GM04503 (cell line): ENCODE results near the gene RHBDF1.
A peak's percentile ranks its signal among the peaks of the same experiment; 100 is the strongest.
"Not testable (repeated sequence)": the region's sequence is repeated elsewhere in the genome, so short reads cannot be mapped to it uniquely, and the experiment has no call there.

Experiments
- DNase-seq: peaks from one replicate; pipeline ENCODE4 v3.0.0-alpha.2; 2012; ENCODE audit warnings: low read depth

The RHBDF1 gene

DNA sequence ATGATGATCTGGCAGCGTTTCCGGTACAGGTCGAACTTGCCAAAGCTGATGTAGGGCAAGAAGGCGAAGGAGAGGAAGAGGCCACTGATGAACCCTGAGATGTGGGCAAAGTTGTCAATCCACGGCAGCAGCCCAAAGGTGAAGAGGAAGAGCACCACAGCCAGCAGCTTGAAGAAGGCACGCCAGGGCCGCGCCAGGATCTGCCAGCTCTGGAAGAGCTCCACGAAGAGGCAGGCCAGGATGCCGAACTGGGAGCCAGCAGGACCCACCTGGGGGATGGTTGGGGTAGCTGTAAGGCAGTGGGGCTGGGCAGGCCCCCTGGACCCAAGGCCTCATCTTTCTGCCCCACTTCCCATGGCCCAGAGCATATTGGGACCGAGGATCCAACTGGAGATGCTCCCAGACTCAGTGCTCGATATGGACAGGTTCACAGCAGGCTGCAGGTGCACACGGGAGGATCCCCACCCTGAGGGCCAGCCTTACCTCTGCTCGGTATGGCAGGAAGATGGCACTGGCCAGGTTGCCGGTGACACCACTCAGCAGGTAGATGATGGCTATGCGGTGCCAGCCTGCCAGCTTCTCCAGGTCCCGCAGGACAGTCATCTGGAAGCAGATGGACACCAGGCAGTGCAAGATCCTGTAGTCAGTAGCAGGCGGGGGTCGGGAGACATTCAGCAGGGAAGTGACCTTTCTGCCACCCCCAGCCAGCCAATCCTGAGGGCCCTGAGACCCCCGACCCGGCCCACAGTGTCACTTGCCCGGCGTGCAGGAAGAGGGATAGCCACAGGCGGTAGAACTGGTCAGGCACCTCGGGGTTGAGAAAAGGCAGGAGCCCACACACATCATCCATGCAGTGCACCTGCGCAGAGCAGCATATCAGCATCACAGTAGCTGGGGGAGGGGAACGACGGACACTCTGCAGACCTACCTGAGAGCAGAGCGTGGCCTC lies 13.7 kb downstream of the RHBDF1 start:
- no peak for DNase-seq

DNA sequence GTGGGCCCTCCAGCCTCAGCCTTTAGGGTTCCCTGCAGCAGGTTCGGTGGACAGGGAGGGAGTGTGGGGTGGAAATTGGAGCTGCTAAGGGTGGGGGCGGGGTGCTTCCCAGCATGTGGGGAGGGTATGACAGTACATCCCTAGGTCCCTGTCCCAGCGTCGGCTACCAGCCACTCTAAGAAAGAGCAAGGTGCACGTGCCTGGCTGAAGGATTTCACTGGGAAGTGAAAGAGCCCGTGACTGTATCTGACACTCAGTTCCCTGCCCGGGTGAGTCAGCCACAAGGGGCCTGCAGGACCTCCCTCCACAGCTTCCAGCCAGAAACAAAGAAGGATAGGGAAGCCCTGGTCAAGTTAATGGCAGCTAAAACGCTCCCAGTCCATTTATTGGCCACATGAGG lies 14.7 kb downstream of the RHBDF1 start:
- DNase-seq, result no peak

DNA sequence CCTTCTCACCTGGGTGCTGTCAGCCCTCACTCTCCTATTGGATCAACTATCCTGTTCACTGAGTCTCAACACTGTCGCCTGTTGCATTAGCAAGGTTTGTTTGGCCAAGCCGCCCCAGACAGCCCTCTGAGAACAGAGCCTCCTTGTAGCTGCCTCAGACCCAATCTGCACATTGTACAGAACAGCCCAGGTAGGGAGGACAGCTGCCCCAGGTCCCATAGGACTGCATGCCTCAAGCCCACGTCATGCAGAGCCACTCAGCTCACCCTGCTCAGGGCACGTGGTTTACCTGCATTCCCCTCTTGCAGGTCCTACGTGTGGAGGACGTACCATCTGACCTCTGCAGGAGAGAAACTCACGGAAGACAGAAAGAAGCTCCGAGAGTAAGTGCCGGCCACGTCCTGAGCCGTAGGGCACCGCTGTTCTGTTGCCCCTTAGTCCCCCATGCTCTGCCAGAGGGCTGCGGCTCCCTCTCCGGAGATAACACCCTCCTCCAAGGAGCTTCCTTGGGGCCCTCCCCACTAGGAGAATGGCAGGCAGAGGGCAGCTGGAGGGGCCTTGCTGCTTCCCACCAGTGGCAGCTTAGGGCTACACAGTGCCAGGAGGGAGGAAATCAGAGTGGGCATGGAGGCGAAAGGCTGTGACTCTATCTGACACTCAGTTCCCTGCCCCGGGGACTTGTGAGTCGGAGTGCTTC lies 16.1 kb downstream of the RHBDF1 start:
- DNase-seq, result no peak

DNA sequence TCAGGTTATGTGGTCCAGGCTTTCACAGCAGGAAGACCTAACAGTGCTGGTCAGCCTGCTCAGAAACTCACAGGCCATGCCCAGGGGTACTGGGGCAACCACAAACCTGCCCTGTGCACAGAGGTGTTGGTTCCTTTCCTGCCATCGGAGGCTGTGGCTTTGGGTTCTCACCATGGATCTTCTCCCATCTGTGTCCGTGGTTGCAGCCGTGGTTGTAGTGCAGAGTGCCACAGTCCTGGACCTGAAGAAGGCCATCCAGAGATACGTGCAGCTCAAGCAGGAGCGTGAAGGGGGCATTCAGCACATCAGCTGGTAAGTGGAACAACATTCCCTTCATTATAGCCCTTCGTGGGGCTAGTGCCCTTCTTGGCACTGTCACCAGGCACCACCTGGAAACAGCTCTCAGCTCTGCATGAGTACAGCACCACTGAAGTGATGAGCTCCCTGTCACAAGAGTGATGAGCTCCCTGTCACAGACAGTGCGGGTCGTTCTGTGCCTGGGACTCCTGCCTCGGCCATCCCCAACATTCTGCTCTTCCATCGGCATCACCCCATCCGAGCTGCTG lies 16.8 kb downstream of the RHBDF1 start:
- no peak for DNase-seq

DNA sequence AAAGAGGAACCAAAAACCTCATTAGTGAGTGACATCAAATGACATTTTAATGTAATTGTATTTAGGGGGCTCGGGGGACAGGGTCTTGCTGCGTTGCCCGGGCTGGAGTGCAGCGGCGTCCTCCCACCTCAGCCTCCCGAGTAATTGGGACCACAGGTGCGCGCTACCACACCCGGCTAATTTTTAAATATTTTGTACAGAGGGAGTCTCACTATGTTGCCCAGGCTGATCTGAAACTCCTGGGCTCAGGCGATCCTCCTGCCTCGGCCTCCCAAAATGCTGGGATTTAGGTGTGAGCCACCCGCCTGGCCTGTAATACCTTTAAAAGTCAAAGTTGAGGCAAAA lies 18.2 kb downstream of the RHBDF1 start:
- no peak for DNase-seq

DNA sequence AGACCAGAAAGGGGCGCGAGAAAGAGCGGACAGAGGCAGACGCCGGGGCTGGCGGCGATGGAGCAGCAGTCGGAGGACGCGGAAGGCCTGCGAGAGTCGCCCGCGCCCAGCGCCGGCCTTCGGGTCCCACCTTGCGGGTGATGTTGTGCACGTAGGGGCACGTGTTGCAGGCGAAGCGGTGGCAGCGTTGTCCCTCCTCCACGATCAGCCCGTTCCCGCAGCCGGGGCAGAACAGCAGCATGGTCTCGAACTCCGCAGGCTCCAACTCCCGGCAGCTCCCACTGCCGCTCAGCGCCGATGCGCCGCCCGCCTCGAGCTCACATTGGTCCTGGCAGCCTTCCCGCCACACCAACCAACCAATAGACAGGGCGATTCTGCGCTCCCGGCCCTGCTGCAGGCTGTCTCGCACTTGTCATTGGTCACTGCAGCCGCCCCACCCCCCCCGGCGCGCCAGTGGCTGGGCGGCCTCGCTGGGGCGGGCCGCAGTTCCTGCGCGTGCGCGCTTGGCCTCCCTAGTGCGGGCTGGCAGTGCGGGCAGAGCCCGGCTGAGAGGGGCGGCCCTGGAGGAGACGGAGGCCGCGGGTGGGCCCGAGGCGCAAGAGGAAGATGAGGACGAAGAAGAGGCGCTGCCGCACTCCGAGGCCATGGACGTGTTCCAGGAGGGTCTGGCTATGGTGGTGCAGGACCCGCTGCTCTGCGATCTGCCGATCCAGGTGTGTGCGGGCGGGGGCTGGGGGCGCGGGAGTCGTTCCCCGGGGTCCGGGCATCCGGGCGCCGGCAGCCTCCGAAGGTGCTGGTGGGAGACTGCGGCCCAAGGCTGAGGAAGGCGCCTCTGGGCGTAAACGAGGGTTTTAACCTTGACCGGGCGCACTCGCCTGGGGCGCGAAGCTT lies 18.8 kb downstream of the RHBDF1 start, which contains the start of the genes POLR3K and SNRNP25:
Gene POLR3K, minus strand, starts transcription at position 263 of the 891 bp plus-strand sequence. Its CDS starts 22 bp downstream, at position 241.
Gene SNRNP25, plus strand, starts transcription at position 483 of the 891 bp plus-strand sequence. Its CDS starts 189 bp downstream, at position 672.
- peak; percentile 80 for DNase-seq

DNA sequence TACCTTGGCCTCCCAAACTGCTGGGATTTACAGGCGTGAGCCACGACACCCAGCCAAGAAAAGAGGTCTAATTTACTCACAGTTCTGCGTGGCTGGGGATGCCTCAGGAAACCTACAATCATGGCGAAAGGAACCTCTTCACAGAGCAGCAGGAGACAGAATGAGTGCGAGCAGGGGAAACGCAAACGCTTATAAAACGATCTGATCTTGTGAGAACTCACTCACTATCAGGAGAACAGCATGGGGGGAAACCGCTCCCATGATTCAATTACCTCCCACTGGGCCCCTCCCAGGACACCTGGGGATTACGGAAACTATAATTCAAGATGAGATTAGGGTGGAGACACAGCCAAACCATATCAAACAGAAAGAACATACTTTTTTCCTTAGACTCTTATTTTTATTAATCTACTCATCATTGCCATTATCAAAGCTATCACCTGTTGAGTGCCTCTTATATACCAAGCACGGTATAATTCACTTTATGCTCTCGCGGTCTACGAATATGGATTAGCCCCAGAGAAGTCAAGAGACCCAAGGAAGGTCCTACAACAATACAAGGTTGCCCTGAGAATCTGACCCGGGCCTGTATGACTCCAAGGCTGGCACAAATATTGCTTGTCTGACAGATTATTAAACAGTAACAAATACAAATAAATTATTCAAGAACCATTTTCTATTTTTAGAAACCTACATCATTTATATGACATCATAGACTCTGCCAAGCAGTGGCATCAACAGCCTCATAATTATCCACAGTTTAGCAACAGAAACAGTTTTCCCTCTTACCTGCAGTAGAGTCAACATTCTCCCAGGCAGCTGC lies 21.5 kb downstream of the RHBDF1 start:
- DNase-seq, result no peak

DNA sequence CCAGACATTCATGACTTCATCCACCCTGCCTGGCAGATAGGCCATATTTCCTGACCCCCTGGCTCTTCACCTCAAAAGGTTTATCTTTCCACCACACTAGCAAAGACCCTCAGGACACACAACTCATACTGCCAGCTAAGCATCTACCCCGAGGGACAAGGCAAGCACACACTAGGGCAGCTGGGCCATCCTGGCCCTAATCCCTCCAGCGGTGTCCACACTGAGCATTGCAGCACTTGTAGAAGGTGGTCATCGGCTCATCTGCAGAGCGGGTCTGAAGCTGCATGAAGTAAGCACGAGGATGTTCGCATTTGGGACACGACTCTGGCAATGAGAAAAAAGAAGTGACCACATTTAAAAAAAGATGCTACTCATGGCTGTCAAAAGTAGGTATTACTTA lies 25.2 kb downstream of the RHBDF1 start:
- no peak for DNase-seq

DNA sequence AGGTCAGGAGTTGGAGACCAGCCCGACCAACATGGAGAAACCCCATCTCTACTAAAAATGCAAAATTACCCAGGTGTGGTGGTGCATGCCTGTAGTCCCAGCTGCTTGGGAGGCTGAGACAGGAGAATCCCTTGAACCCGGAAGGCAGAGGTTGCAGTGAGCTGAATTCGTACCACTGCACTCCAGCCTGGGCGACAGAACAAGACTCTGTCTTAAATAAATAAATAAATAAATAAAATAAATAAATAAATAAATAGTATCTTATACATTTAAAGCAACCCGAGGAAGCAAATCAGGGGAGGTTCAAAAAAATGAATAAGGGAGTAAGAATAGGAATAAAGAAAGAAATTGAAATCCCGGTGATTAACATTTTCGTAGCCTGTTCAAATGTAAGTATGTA lies 25.9 kb downstream of the RHBDF1 start:
- DNase-seq, result not testable (repeated sequence)

DNA sequence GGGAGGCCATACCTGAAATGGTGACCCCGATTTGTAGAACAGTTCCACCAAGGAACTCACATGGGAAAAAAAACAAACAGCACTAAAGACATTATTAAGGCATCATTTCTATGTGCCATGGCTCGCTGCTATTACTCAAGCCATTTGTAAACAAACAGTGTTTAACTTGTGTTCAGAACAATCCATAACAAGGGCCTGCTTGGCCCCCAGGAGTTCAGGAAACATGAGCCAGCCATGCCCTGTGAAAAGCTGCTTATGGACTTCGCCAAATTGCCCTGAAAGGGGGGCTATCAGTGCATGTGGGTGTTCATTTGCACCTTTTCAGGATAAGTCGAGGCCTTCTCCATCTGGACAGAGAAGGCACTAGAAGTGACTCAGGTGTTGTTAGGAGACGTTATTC lies 27.0 kb downstream of the RHBDF1 start:
- DNase-seq, result no peak

DNA sequence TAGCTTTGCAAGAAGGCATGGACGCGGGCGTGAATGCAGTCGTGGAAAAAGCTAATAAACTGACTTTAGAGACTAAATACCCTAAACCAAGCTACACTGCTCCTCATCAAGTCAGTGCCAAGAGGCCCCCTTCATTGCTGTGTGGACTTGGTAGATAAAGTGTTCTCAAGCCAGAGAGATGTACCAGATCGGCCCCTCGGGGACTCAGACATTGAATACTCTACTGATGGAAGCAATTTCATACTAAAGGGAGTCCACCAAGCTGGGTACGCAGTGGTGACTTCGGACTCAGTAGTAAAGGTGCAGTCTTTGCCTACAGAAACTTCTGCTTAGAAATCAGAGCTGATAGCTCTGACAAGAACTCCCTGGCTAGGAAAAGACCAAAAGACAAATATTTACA lies 27.8 kb downstream of the RHBDF1 start:
- no peak for DNase-seq

DNA sequence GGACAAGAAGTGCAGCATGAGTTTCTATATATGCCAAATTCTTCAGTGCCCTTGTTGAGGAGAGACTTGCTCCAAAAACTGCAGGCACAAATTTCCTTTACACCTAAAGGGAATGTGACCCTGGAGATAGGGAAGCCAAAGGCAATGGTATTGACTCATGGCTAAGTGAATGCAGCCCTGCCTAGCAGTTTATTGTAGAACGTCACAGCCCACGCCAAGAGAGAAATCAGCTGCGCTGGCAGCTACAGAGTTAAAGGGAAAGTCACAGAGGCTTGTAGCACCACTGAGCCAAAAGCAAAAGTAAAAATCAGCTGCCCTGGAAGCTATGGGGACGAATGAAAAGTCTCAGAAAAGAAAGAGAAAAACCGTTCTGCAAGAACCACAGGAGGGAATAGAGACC lies 29.1 kb downstream of the RHBDF1 start:
- no peak for DNase-seq

DNA sequence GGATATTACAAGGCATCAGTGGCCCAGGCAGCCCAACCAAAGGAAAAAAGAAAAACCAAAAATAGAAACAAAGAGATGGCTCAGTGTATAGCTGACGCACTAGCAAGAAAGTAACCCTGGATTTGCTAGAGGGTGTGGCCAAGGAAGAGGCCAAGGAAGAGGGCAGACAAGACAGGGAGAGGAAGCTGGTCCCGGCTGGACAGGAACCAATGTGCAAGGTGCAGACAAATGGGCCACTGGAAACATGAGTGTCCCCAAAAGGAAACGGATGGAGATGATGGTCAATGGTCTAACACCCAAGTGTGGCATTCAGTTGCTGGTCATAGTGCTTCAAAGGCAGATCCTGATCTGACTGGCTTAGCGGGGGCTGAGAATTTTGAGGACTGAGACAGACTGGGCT lies 29.7 kb downstream of the RHBDF1 start:
- DNase-seq, result no peak

DNA sequence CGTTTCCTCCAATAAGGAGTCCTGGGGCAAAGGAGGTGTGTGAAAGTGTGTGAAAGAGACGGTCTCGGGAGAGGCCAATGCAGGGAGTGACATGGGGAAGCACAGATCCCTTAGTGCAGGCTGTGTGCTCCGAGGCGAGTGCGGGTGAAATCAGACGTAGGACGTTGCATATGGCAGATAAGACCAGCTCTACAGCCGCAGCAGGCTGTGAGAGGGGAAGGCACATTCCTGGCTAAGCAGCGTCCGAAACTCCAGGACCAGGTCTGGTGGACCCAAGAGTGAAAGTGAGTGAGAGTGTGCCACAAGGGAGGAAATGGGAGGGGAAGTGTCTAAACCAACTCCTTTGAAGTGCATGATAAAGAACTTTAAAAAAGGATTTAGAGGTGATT lies 30.4 kb downstream of the RHBDF1 start:
- DNase-seq, result no peak

DNA sequence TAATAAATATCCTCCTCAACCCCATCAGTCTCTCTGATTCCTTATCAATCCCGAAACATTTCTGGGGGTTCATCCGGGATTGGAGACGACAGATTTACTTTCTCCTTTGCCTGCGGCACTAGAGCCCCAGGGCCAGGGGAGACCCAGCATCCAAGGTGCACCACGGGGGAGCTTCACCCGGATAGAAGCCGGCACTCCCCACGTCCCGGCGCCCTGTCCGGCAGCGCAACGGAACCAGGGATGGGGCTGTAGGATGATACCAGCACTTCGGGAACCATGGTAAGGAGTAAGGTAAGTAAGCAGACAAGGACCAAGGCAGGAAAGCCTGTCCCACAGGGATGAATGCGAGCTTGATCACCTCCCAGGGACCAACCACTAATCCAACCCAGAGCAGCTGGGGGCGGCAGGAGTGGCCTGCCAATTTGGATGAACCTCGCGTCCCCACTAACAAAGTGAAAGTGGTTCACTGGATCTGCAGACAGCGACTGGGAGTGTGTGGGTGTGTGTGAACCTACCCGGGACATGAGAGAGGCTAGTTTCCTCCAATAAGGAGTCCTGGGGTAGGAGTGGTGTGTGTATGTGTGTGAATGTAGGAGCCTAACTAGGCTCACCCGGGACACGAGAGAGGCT lies 30.9 kb downstream of the RHBDF1 start:
- DNase-seq, result no peak

DNA sequence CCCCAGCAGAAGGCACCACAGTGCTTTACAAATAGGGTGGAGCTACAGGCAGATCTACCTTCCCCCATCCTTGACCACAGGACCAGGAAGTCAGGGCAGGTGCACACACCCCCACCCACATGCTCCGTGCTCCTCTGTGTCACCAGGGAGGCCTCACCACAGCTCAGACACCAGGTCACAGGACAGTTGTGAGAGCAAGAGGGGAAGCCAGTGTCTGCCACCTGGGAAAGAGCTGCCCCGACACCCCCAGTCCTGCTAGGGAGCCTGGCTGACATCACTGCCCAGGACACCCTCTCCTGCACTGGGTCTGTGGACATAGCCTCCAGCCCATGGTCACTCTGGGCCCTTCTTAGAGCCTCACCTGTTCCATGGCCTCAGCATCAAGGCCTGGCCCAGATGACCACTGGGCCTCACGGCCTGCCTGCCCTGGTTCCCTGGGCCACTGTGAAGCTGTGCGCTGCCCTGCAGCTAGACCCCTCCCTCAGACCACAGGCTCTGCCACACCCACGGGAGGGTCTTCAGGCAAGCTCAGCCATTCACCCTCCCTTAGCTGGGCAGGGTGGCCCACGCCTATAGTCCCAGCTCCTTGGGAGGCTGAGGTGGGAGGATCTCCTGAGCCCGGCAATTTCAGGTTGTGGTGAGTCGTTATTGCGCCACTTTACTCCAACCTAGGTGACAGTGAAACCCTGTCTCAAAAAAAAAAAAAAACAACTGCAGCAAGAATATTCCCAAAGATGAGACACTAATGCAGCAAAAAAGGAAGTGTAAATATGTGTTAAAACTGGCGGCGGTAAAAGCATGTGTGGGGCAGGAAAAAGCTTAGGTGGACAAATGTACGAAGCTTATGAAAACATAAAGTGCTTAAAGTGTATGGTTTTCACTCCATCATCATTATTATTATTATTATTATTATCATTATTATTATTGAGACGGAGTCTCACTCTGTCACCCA lies 33.2 kb downstream of the RHBDF1 start:
- DNase-seq, result no peak

DNA sequence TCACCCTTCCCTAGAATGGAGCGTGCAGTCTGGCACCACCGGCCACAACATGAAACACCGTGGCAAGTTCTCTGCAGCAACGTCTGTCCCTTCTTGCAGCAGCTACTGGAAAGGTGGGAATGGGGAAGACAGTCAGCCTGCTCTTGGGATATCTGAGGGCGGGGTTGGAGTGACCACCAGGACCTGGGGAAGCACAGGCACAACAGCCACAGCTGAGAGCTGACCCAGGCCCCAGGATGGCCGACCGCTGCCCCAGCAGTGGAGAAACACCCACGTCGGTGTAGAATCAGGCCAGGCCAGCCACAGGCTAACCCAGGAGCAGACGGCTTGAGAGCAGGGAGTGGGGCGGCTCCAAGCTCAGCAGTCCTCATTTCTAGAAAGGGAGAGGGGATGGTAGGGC lies 34.2 kb downstream of the RHBDF1 start:
- DNase-seq, result not testable (repeated sequence)

DNA sequence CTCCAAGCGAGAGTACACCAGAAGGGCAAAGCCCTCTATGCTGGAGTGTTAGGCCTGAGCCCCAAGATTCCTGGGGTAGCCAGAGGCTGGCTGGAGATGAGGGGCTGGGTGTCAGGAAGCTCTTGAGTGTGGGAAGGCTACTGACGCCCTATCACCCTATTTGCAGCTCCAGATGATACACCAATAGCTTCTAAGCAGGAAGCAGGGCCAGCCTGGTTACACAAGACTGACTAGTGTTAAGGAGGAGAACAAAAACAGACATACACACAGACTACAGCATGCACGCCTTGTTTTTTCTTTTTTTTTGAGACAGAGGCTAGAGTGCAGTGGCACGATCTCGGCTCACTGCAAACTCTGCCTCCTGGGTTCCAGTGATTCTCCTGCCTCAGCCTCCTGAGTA lies 34.9 kb downstream of the RHBDF1 start:
- no peak for DNase-seq

DNA sequence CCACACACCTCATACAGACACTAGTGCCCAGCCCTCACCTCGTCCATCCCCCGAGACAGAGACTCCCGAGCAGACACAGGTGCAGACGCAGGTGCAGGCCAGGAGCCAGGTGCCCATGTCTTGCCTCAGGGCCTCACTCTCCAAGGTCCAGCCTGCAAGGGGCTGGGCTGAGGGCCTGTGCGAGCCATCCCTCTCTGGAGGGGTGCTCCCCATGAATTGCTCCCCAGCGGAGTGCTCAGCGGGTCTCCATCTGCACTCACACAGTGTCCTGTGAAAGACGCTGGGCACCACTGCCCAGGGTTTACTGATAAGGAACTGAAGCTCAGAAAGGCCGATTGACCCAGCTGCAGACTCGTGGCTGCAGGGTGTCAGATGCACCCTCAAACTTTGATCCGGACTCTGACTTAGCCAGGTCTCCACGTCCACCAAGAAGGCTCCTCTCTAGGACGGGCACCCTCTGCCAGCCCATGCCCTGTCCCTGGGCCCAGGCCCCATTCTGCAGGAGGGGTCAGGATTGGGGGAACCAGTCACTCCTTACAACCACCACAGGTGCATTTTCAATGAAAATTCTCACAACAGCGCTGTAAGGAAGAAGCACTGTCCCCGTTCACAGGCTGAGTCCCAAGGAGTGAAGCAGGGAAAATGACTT lies 36.0 kb downstream of the RHBDF1 start:
- no peak for DNase-seq
